Measurements from ENCODE around the gene GABARAP.

- TF ChIP-seq, protein P1, sequence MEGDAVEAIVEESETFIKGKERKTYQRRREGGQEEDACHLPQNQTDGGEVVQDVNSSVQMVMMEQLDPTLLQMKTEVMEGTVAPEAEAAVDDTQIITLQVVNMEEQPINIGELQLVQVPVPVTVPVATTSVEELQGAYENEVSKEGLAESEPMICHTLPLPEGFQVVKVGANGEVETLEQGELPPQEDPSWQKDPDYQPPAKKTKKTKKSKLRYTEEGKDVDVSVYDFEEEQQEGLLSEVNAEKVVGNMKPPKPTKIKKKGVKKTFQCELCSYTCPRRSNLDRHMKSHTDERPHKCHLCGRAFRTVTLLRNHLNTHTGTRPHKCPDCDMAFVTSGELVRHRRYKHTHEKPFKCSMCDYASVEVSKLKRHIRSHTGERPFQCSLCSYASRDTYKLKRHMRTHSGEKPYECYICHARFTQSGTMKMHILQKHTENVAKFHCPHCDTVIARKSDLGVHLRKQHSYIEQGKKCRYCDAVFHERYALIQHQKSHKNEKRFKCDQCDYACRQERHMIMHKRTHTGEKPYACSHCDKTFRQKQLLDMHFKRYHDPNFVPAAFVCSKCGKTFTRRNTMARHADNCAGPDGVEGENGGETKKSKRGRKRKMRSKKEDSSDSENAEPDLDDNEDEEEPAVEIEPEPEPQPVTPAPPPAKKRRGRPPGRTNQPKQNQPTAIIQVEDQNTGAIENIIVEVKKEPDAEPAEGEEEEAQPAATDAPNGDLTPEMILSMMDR (IDR thresholded peaks at IDR 0.05; ENCODE audit: insufficient read depth, low read length, poor library complexity, severe bottlenecking), result no peak
- no peak for TF ChIP-seq EZH2phosphoT487 (conservative IDR thresholded peaks at IDR 0.05; ENCODE audit: low read length)
Observed at GRCh38 chr17:7222093-7222971, 19.9 kb downstream of the GABARAP start.
